ENCODE data around the gene CRYBG1. TPM values are rescaled to one million over a fixed set of nuclear protein-coding genes. Genes with fewer than 3 reads are reported as not detected.

Gene CRYBG1
- total RNA-seq, 1 experiment from 2014 or later: 5.7 TPM

DNA sequence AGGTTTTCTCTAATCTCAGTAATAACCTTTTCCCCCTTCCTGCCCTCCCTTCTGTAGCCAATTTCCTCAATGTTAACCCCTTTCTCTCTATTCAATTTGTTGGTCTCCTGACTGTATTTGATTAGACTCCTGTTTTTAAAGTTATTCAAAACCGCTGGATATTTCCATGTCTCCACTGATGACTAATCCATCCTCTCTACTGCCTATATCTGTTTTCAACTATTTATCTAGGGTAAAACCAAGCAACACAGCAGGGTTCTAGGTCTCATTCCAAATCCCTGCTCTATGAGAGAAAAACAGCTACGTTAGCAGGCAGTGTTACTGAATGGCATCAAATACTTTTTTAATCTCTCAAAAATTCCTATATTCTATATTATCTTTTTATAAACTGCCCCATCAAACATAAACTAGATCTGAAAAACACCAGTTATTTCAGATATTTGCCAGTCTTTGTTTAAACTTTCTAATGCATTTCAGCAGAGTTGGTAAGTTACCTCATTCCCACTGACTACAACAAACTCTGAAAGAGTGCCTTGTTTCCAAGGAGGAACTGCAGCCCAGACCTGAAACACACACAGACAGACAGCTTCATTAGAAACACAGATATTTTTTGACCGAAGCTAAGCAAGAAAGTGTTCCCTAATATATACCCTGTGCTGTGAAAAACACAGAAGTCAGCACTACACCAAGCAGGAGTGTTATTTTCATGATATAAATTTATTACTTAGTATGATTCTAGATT is 260.6 kb downstream of the CRYBG1 start:
- Histone ChIP-seq H3K23me2 (ENCODE audit: insufficient read length, low read depth, low read length, poor library complexity, severe bottlenecking) (no peaks in the 10 kb centered on the region), H4K20me1 (ENCODE audit: control insufficient read depth, insufficient read depth, insufficient read length) (no peaks in the 10 kb centered on the region), H2BK120ac (ENCODE audit: low read depth, low read length, poor library complexity, severe bottlenecking) (no peak overlapping the region), H3K9ac (ENCODE audit: extremely low read depth, insufficient read length, low read length) (no peak overlapping the region), H3K79me1 (ENCODE audit: insufficient read depth, low read depth, low read length, poor library complexity, severe bottlenecking) (no peaks in the 10 kb centered on the region), H2BK20ac (ENCODE audit: low read depth, low read length, poor library complexity, severe bottlenecking) (no peak overlapping the region), H4K8ac (replicated peaks; ENCODE audit: insufficient read length, low read depth, low read length) (no peak overlapping the region), H3K4me1 (ENCODE audit: insufficient read depth, low read length) (peaks cover 8% of the 10 kb centered on the region; the same call in 1 of the 2 replicates), H4K5ac (ENCODE audit: insufficient read length, low read depth, low read length) (no peak overlapping the region), H3T11ph (ENCODE audit: low read length) (no peak overlapping the region), H2BK5ac (ENCODE audit: insufficient read length, low read length) (no peak overlapping the region), H3K18ac (ENCODE audit: insufficient read length, low read depth, low read length) (no peak overlapping the region), H3K14ac (ENCODE audit: insufficient read depth, low read length) (no peak overlapping the region), H2BK12ac (ENCODE audit: insufficient read length, low read depth, low read length) (no peak overlapping the region), H3K27me3 (ENCODE audit: insufficient read depth, low read length) (no peaks in the 10 kb centered on the region), H3K56ac (ENCODE audit: insufficient read length, low read depth, low read length) (no peak overlapping the region), H3K79me2 (ENCODE audit: insufficient read depth, low read length) (no peaks in the 10 kb centered on the region), H3K27ac (ENCODE audit: insufficient read length, low read depth, low read length) (no peak overlapping the region), H4K91ac (ENCODE audit: insufficient read length, low read depth, low read length) (no peak overlapping the region), H2BK15ac (ENCODE audit: low read depth, low read length) (no peak overlapping the region), H3K23ac (ENCODE audit: insufficient read length, low read depth, low read length) (no peak overlapping the region), H2AFZ (ENCODE audit: low read length) (no peak overlapping the region), H3K9me3 (ENCODE audit: control insufficient read depth, low read depth, low read length) (peaks cover 7% of the 10 kb centered on the region), H2AK5ac (ENCODE audit: insufficient read length, low read length) (no peak overlapping the region), H3K4me2 (ENCODE audit: insufficient read depth, insufficient read length, low read length) (no peak overlapping the region), H3K4ac (ENCODE audit: low read depth, low read length) (no peak overlapping the region)
- no CpG with 5 or more reads among the region's 3 CpGs for WGBS (ENCODE audit: extremely low coverage, insufficient read length, low lambda C conversion rate)
- no peak for DNase-seq
- TF ChIP-seq, protein P1, sequence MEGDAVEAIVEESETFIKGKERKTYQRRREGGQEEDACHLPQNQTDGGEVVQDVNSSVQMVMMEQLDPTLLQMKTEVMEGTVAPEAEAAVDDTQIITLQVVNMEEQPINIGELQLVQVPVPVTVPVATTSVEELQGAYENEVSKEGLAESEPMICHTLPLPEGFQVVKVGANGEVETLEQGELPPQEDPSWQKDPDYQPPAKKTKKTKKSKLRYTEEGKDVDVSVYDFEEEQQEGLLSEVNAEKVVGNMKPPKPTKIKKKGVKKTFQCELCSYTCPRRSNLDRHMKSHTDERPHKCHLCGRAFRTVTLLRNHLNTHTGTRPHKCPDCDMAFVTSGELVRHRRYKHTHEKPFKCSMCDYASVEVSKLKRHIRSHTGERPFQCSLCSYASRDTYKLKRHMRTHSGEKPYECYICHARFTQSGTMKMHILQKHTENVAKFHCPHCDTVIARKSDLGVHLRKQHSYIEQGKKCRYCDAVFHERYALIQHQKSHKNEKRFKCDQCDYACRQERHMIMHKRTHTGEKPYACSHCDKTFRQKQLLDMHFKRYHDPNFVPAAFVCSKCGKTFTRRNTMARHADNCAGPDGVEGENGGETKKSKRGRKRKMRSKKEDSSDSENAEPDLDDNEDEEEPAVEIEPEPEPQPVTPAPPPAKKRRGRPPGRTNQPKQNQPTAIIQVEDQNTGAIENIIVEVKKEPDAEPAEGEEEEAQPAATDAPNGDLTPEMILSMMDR (conservative IDR thresholded peaks at IDR 0.05): no peak
- peaks cover 21 to 48% (median 38%) of the 10 kb centered on the region in 3 experiments for H3K36me3 Mint-ChIP-seq (ENCODE audit: insufficient read depth in 1 of 3, low read depth in 3 of 3)
- peaks cover 30 to 36% of the 10 kb centered on the region in 2 experiments for H3K4me1 Mint-ChIP-seq
- H3K27ac Mint-ChIP-seq: peak overlapping the region in 2 of 3 experiments; percentile 49 to 83; a peak in 5 of 7 replicates
- no peak overlapping the region for H3K4me3 Mint-ChIP-seq
- peaks cover 14 to 18% of the 10 kb centered on the region in 2 experiments for H3K9me3 Mint-ChIP-seq
- H3K27me3 Mint-ChIP-seq (ENCODE audit: low read depth): no peaks in the 10 kb centered on the region; the same call in 1 of the 2 replicates

Other genes starting within 250 kb of the CRYBG1 start
- 36.7 and 37.2 TPM in 2 replicates for gene ATG5, start 35.0 kb upstream of the CRYBG1 start, total RNA-seq (2021)